ENCODE measurements around the gene RAPGEF4.

The RAPGEF4 gene

GRCh38 chr2:172783165-172783898 is 47.7 kb downstream of the RAPGEF4 start:
- H3K9me3 ChIP-seq (ENCODE audit: insufficient read depth, low read length), result no peaks in the 10 kb centered on the region
- no peaks in the 10 kb centered on the region for H3K4me1 ChIP-seq (ENCODE audit: low read length)
- no peak overlapping the region for H2AFZ ChIP-seq (ENCODE audit: low read depth, low read length)
- peaks cover 7% of the 10 kb centered on the region; the same call in 1 of the 2 replicates for H3K27me3 ChIP-seq (ENCODE audit: low read depth, low read length)
- H4K20me1 ChIP-seq (ENCODE audit: insufficient read depth, low read length), result no peaks in the 10 kb centered on the region
- H3K4me2 ChIP-seq (ENCODE audit: low read length), result no peak overlapping the region
- TF ChIP-seq EZH2phosphoT487 (IDR thresholded peaks at IDR 0.05; ENCODE audit: low read depth), result no peak
- TF ChIP-seq, protein P1, sequence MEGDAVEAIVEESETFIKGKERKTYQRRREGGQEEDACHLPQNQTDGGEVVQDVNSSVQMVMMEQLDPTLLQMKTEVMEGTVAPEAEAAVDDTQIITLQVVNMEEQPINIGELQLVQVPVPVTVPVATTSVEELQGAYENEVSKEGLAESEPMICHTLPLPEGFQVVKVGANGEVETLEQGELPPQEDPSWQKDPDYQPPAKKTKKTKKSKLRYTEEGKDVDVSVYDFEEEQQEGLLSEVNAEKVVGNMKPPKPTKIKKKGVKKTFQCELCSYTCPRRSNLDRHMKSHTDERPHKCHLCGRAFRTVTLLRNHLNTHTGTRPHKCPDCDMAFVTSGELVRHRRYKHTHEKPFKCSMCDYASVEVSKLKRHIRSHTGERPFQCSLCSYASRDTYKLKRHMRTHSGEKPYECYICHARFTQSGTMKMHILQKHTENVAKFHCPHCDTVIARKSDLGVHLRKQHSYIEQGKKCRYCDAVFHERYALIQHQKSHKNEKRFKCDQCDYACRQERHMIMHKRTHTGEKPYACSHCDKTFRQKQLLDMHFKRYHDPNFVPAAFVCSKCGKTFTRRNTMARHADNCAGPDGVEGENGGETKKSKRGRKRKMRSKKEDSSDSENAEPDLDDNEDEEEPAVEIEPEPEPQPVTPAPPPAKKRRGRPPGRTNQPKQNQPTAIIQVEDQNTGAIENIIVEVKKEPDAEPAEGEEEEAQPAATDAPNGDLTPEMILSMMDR (IDR thresholded peaks at IDR 0.05; ENCODE audit: low read depth, low read length), result no peak
- no peak overlapping the region for H3K27ac ChIP-seq (ENCODE audit: low read length)
- no peaks in the 10 kb centered on the region for H3K79me2 ChIP-seq (ENCODE audit: low read length)
- H3K9ac ChIP-seq (ENCODE audit: low read length), result no peak overlapping the region
- H3K36me3 ChIP-seq (replicated peaks; ENCODE audit: low read depth, low read length), result no peaks in the 10 kb centered on the region
- no peak overlapping the region for H3K4me3 ChIP-seq (ENCODE audit: low read length)

DNA sequence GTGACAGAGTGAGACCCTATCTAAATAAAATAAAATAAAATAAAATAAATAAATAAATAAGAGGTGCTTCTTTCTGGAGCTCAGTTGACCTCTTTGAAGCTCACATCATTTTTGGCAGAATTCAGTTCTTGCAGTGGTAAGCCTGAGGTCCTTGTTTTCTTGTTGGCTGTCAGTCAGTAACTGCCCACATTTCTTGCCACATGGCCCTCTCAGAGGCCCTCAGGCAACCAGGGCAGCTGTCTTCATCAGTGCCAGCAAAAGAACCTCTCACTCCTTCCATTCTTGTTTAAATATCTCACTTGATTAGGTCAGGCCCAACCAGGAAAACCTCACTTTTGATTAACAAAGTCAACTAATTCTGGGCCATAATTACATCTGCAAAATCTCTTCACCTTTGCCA is 53.2 kb downstream of the RAPGEF4 start:
- Histone ChIP-seq H3K27me3 (ENCODE audit: low read depth, low read length) (no peaks in the 10 kb centered on the region), H3K4me3 (ENCODE audit: low read length) (no peak overlapping the region), H3K9ac (ENCODE audit: low read length) (no peak overlapping the region), H3K27ac (ENCODE audit: low read length) (no peak overlapping the region), H3K4me2 (ENCODE audit: low read length) (no peak overlapping the region), H3K36me3 (replicated peaks; ENCODE audit: low read depth, low read length) (no peaks in the 10 kb centered on the region), H3K79me2 (ENCODE audit: low read length) (no peaks in the 10 kb centered on the region), H3K4me1 (ENCODE audit: low read length) (0 out of 2 replicates have a peak, but pooled peaks cover 4% of the 10 kb centered on the region), H2AFZ (ENCODE audit: low read depth, low read length) (no peak overlapping the region), H4K20me1 (ENCODE audit: insufficient read depth, low read length) (no peaks in the 10 kb centered on the region), H3K9me3 (ENCODE audit: insufficient read depth, low read length) (no peaks in the 10 kb centered on the region)
- TF ChIP-seq, protein P1 (IDR thresholded peaks at IDR 0.05; ENCODE audit: low read depth, low read length), result no peak
- TF ChIP-seq EZH2phosphoT487 (IDR thresholded peaks at IDR 0.05; ENCODE audit: low read depth), result no peak

GRCh38 chr2:172790404-172790803 is 54.8 kb downstream of the RAPGEF4 start:
- TF ChIP-seq EZH2phosphoT487 (IDR thresholded peaks at IDR 0.05; ENCODE audit: low read depth), result no peak
- TF ChIP-seq, protein P1 (IDR thresholded peaks at IDR 0.05; ENCODE audit: low read depth, low read length), result no peak
- H3K27ac ChIP-seq (ENCODE audit: low read length), result no peak overlapping the region
- H3K4me2 ChIP-seq (ENCODE audit: low read length), result no peak overlapping the region

GRCh38 chr2:172791953-172792352 is 56.3 kb downstream of the RAPGEF4 start:
- Histone ChIP-seq H3K36me3 (replicated peaks; ENCODE audit: low read depth, low read length) (no peaks in the 10 kb centered on the region), H3K79me2 (ENCODE audit: low read length) (no peaks in the 10 kb centered on the region), H2AFZ (ENCODE audit: low read depth, low read length) (no peak overlapping the region), H3K9me3 (ENCODE audit: insufficient read depth, low read length) (no peaks in the 10 kb centered on the region), H3K27me3 (ENCODE audit: low read depth, low read length) (no peaks in the 10 kb centered on the region), H4K20me1 (ENCODE audit: insufficient read depth, low read length) (no peaks in the 10 kb centered on the region), H3K9ac (ENCODE audit: low read length) (no peak overlapping the region), H3K4me3 (ENCODE audit: low read length) (no peak overlapping the region), H3K4me1 (ENCODE audit: low read length) (0 out of 2 replicates have a peak, but pooled peaks cover 4% of the 10 kb centered on the region), H3K4me2 (ENCODE audit: low read length) (no peak overlapping the region), H3K27ac (ENCODE audit: low read length) (no peak overlapping the region)
- TF ChIP-seq, protein P1 (IDR thresholded peaks at IDR 0.05; ENCODE audit: low read depth, low read length), result no peak
- no peak for TF ChIP-seq EZH2phosphoT487 (IDR thresholded peaks at IDR 0.05; ENCODE audit: low read depth)

More at GRCh38 chr2:172790404-172790803, 54.8 kb downstream of the RAPGEF4 start:
- Histone ChIP-seq H3K4me1 (ENCODE audit: low read length) (0 out of 2 replicates have a peak, but pooled peaks cover 4% of the 10 kb centered on the region), H4K20me1 (ENCODE audit: insufficient read depth, low read length) (no peaks in the 10 kb centered on the region), H3K9me3 (ENCODE audit: insufficient read depth, low read length) (no peaks in the 10 kb centered on the region), H3K9ac (ENCODE audit: low read length) (no peak overlapping the region), H3K36me3 (replicated peaks; ENCODE audit: low read depth, low read length) (no peaks in the 10 kb centered on the region), H3K79me2 (ENCODE audit: low read length) (no peaks in the 10 kb centered on the region), H2AFZ (ENCODE audit: low read depth, low read length) (no peak overlapping the region), H3K27me3 (ENCODE audit: low read depth, low read length) (no peaks in the 10 kb centered on the region), H3K4me3 (ENCODE audit: low read length) (no peak overlapping the region)
